ENCODE data around the gene SARNP.

Gene SARNP

GRCh38 chr12:55827806-55828205 is 10.3 kb upstream of the SARNP start:
- Histone ChIP-seq H3K9me3 (ENCODE audit: insufficient read depth, low read length) (no peaks in the 10 kb centered on the region), H3K4me2 (ENCODE audit: low read depth, low read length, poor library complexity, severe bottlenecking) (peak overlapping the region; percentile 94), H3K4me3 (ENCODE audit: insufficient read depth, low read length, poor library complexity, severe bottlenecking) (peak overlapping the region; percentile 68), H3K9me2 (replicated peaks; ENCODE audit: insufficient read depth, low read length) (no peaks in the 10 kb centered on the region), H3F3A (ENCODE audit: insufficient read depth) (peaks cover 41% of the 10 kb centered on the region), H3K27ac (ENCODE audit: low read depth, low read length) (peak overlapping the region; percentile 72), H3K9ac (ENCODE audit: low read length) (peak overlapping the region; percentile 76), H2AFZ (ENCODE audit: low read depth, low read length, severe bottlenecking) (no peak overlapping the region), H3K79me2 (ENCODE audit: insufficient read depth, low read length) (peaks cover 29% of the 10 kb centered on the region), H4K20me1 (ENCODE audit: low read depth, low read length) (no peaks in the 10 kb centered on the region), H3K27me3 (ENCODE audit: low read length) (no peaks in the 10 kb centered on the region), H3K36me3 (ENCODE audit: low read length) (peaks cover 3% of the 10 kb centered on the region; the same call in 1 of the 2 replicates)
- TF ChIP-seq CTCF (IDR thresholded peaks at IDR 0.05; ENCODE audit: insufficient read depth, low read length, poor library complexity, severe bottlenecking) (no peak), EZH2phosphoT487 (conservative IDR thresholded peaks at IDR 0.05; ENCODE audit: low read length) (no peak)

- H3K9me3 ChIP-seq (ENCODE audit: insufficient read depth, low read length) = no peaks in the 10 kb centered on the region
- no peak for TF ChIP-seq EZH2phosphoT487 (conservative IDR thresholded peaks at IDR 0.05; ENCODE audit: low read length)
- no peak for TF ChIP-seq CTCF (IDR thresholded peaks at IDR 0.05; ENCODE audit: insufficient read depth, low read length, poor library complexity, severe bottlenecking)
- H3K9me2 ChIP-seq (replicated peaks; ENCODE audit: insufficient read depth, low read length) = no peaks in the 10 kb centered on the region
- H4K20me1 ChIP-seq (ENCODE audit: low read depth, low read length) = no peaks in the 10 kb centered on the region
- H3K4me3 ChIP-seq (ENCODE audit: insufficient read depth, low read length, poor library complexity, severe bottlenecking) = no peak overlapping the region
- no peak overlapping the region for H3K9ac ChIP-seq (ENCODE audit: low read length)
- no peak overlapping the region for H2AFZ ChIP-seq (ENCODE audit: low read depth, low read length, severe bottlenecking)
- peaks cover 29% of the 10 kb centered on the region for H3K79me2 ChIP-seq (ENCODE audit: insufficient read depth, low read length)
- H3K4me2 ChIP-seq (ENCODE audit: low read depth, low read length, poor library complexity, severe bottlenecking) = peak overlapping the region; percentile 12
- no peaks in the 10 kb centered on the region for H3K27me3 ChIP-seq (ENCODE audit: low read length)
- H3K36me3 ChIP-seq (ENCODE audit: low read length) = peaks cover 18% of the 10 kb centered on the region; the same call in 1 of the 2 replicates
- H3F3A ChIP-seq (ENCODE audit: insufficient read depth) = peaks cover 55% of the 10 kb centered on the region
- H3K27ac ChIP-seq (ENCODE audit: low read depth, low read length) = peak overlapping the region; percentile 31; the same call in 1 of the 2 replicates
Observed at GRCh38 chr12:55824726-55825125, 7.2 kb upstream of the SARNP start.

- Histone ChIP-seq H4K20me1 (ENCODE audit: low read depth, low read length) (no peaks in the 10 kb centered on the region), H3K79me2 (ENCODE audit: insufficient read depth, low read length) (peaks cover 34% of the 10 kb centered on the region), H3K27ac (ENCODE audit: low read depth, low read length) (no peak overlapping the region)
Observed at GRCh38 chr12:55823419-55823818, 5.9 kb upstream of the SARNP start.

More at GRCh38 chr12:55823419-55823818, 5.9 kb upstream of the SARNP start:
- Histone ChIP-seq H3K27me3 (ENCODE audit: low read length) (no peaks in the 10 kb centered on the region), H3F3A (ENCODE audit: insufficient read depth) (peaks cover 56% of the 10 kb centered on the region), H3K4me2 (ENCODE audit: low read depth, low read length, poor library complexity, severe bottlenecking) (no peak overlapping the region), H3K4me3 (ENCODE audit: insufficient read depth, low read length, poor library complexity, severe bottlenecking) (no peak overlapping the region), H3K9me3 (ENCODE audit: insufficient read depth, low read length) (no peaks in the 10 kb centered on the region), H3K9ac (ENCODE audit: low read length) (no peak overlapping the region), H3K36me3 (ENCODE audit: low read length) (peaks cover 18% of the 10 kb centered on the region; the same call in 1 of the 2 replicates), H2AFZ (ENCODE audit: low read depth, low read length, severe bottlenecking) (no peak overlapping the region), H3K9me2 (replicated peaks; ENCODE audit: insufficient read depth, low read length) (no peaks in the 10 kb centered on the region)
- TF ChIP-seq CTCF (IDR thresholded peaks at IDR 0.05; ENCODE audit: insufficient read depth, low read length, poor library complexity, severe bottlenecking) = no peak
- no peak for TF ChIP-seq EZH2phosphoT487 (conservative IDR thresholded peaks at IDR 0.05; ENCODE audit: low read length)
